A673 (cell line): Measurements from ENCODE around the gene TRAP1.

Source experiments
- CTCF ChIP-seq: fragments of 300-800, 200-600 bp; sonication (generic); conservative IDR thresholded peaks from 2 replicates; pipeline ENCODE4 v1.5.1; 2017; ENCODE audit warnings: low read depth, mild to moderate bottlenecking, antibody characterized with exemption, low read length, moderate library complexity, mixed read lengths
- EZH2 ChIP-seq: fragments of 200-600 bp; sonication (generic); IDR thresholded peaks from 2 replicates; pipeline ENCODE4 v1.6.1; 2017; ENCODE audit warnings: borderline replicate concordance, low read depth, mild to moderate bottlenecking, mixed read lengths, antibody characterized with exemption, low read length; ENCODE audit not compliant: poor library complexity, severe bottlenecking

DNA sequence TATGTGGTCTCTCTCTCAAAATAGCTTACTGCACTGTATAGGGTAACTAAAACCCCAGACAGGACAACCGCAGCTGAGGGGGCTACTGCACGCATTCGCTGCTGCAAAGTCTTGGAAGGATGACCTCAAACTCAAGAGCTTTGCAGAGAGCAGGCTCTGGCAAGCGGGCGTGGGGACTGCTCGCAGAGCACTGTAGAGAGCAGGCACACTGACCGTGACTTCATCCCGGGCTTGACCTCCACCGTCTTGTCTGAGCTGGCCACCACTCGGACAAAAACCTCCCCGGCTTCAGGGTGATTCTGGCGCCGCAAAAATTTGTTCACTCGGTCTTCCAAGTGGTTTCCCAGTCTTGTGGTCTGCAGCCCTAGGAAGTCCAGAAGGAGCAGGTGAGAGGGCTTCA, 22.9 kb upstream of the TRAP1 start:
- no peak for TF ChIP-seq EZH2
- TF ChIP-seq CTCF = no peak
